Chondrocyte (in vitro differentiated cells): ENCODE results near the gene PSMC3IP. TPM values are rescaled to one million over a fixed set of nuclear protein-coding genes. Genes with fewer than 3 reads are reported as not detected.
A peak's percentile ranks its signal among the peaks of the same experiment; 100 is the strongest.

Source experiments
- DNase-seq: peaks from one replicate; pipeline ENCODE4 v3.0.0; 2021; ENCODE audit warnings: mixed read lengths, low spot score
- H3K27ac Mint-ChIP-seq: one replicate; pipeline ENCODE4 v1.8.0; 2021; ENCODE audit warnings: mild to moderate bottlenecking, moderate library complexity, mixed read lengths; ENCODE audit not compliant: unreplicated experiment
- H3K27me3 Mint-ChIP-seq: 2 replicates; pipeline ENCODE4 v1.8.0; 2021; ENCODE audit warnings: low read depth, mixed read lengths
- H3K36me3 Mint-ChIP-seq: 2 replicates; pipeline ENCODE4 v1.8.0; 2021; ENCODE audit warnings: low read depth, mixed read lengths
- H3K4me1 Mint-ChIP-seq: 2 replicates; pipeline ENCODE4 v1.8.0; 2021; ENCODE audit warnings: low read depth, mild to moderate bottlenecking, mixed read lengths
- H3K4me3 Mint-ChIP-seq: one replicate; pipeline ENCODE4 v1.8.0; 2021; ENCODE audit warnings: mild to moderate bottlenecking, moderate library complexity, mixed read lengths; ENCODE audit not compliant: unreplicated experiment
- H3K9me3 Mint-ChIP-seq: 2 replicates; pipeline ENCODE4 v1.8.0; 2021; ENCODE audit warnings: low read depth, mixed read lengths
- total RNA-seq: library from RNA; stranded (reverse); gene quantifications from 3 replicates; pipeline ENCODE4 v1.2.1, GENCODE V29; 2021
- TF ChIP-seq, protein P1 (sequence below): fragments of 200-600 bp; sonication (generic); IDR thresholded peaks from 2 replicates; pipeline ENCODE4 v1.5.0; 2021; ENCODE audit warnings: antibody characterized with exemption, mild to moderate bottlenecking, moderate library complexity

The PSMC3IP gene
- total RNA-seq, 1 donor from 2014 or later = 4.9 TPM

DNA sequence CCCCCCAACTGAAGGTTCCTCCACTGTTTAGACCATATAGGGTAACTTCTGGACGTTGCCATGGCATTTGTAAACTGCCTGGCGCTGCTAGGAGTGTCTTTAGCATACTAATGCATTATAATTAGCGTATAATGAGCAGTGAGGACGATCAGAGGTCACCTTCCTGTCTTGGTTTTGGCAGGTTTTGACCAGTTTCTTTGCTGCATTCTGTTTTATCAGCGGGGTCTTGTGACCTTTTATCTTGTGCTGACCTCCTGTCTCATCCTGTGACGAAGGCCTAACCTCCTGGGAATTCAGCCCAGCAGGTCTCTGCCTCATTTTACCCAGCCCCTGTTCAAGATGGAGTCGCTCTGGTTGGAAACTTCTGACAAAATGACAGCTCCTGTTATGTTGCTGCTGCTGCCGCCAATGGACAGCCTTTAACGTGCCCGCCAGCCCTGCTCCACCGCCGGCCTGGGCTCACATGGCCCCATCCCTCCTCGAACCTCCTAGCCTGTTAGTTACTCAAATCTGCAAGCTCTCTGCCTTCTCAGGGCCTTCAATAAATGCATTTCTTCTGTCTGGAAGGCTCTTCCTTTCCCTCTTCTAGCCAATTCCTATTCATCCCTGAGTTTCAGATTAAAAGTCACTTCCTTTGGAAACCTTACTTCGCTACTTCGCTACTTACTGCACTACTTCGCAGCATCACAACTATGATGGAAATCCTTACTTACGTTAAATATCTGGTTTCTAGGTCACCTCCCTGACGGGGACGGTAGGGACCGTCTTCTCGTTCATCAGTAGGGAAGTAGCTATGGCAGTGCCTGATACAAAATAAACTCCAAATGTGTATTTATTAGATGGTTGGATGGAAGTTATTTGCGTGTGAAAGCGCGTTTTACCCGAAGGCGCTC is 42.1 kb downstream of the PSMC3IP start:
- H3K4me3 Mint-ChIP-seq = peak overlapping the region; percentile 71
- H3K4me1 Mint-ChIP-seq = peaks cover 35% of the 10 kb centered on the region
- H3K27ac Mint-ChIP-seq = peak overlapping the region; percentile 99
- H3K27me3 Mint-ChIP-seq = no peaks in the 10 kb centered on the region
- TF ChIP-seq, protein P1, sequence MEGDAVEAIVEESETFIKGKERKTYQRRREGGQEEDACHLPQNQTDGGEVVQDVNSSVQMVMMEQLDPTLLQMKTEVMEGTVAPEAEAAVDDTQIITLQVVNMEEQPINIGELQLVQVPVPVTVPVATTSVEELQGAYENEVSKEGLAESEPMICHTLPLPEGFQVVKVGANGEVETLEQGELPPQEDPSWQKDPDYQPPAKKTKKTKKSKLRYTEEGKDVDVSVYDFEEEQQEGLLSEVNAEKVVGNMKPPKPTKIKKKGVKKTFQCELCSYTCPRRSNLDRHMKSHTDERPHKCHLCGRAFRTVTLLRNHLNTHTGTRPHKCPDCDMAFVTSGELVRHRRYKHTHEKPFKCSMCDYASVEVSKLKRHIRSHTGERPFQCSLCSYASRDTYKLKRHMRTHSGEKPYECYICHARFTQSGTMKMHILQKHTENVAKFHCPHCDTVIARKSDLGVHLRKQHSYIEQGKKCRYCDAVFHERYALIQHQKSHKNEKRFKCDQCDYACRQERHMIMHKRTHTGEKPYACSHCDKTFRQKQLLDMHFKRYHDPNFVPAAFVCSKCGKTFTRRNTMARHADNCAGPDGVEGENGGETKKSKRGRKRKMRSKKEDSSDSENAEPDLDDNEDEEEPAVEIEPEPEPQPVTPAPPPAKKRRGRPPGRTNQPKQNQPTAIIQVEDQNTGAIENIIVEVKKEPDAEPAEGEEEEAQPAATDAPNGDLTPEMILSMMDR = no peak
- DNase-seq = no peak
- peaks cover 10% of the 10 kb centered on the region for H3K36me3 Mint-ChIP-seq
- H3K9me3 Mint-ChIP-seq = no peaks in the 10 kb centered on the region

DNA sequence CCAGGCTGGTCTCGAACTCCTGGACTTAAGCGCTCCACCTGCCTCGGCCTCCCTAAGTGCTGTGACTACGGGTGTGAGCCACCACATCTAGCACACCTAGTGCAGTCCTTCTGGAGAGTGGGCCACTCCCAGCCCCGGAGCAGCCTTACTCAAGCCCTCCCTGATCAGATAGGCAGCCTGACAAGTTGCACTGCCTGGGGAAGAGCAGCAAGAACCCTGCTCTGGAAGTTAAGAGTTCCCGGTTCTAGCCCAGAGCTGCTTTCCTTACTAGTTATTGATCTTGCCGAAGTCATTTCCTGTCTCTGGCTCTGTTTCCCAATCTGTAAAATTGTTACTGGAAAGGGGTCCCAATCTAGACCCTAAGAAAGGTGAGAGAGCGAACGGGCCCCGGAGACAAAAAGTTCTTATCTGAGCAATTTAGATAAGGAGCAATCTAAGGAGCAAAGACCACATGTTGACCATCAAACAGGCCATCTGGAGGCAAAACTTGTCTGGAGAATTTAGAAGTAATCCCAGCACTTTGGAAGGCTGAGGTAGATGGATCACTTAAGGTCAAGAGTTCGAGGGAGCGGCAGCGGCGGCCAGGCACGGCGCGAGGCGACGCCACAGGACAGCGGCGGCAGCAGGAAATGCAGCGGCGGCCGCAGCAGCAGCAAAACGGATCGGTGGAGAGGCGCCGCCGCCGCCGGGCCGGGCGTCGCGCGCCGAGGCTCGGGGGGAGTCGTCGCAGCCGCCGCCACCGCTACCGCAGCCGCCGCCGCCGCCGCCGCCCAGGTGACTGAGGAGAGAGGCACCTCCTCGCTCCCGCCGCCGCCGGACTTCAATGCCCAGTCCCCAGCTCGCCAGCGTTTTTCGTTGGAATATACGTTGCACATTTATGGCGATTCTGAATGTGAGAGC is 45.8 kb downstream of the PSMC3IP start:
- peaks cover 28% of the 10 kb centered on the region for H3K4me1 Mint-ChIP-seq
- no peaks in the 10 kb centered on the region for H3K9me3 Mint-ChIP-seq
- peak overlapping the region; percentile 65 for H3K4me3 Mint-ChIP-seq
- H3K27me3 Mint-ChIP-seq = no peaks in the 10 kb centered on the region
- H3K36me3 Mint-ChIP-seq = no peaks in the 10 kb centered on the region
- TF ChIP-seq, protein P1 = peak; percentile 72
- DNase-seq = no peak
- H3K27ac Mint-ChIP-seq = peak overlapping the region; percentile 81

DNA sequence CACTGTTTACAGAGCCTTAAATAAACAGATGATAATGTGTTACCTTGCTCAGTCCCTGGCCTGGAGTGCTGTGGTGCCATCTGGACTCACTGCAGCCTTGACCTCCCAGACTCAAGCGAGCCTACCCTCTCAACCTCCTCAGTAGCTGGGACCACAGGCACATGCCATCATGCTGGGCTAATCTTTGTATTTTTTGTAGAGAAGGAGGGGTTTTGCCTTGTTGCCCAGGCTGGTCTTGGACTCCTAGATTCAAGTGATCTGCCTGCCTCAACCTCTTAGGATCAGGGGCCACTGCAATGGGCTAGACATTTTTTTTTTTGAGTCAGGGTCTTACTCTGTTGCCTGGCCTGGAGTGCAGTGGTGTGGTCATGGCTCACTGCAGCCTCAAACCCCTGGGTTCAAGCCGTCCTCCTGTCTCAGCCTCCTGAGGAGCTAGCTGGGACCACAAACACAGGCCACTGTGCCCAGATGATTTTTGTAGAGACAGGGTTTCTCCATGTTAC is 46.5 kb downstream of the PSMC3IP start:
- Mint-ChIP-seq H3K36me3 (no peaks in the 10 kb centered on the region), H3K9me3 (no peaks in the 10 kb centered on the region), H3K27me3 (no peaks in the 10 kb centered on the region), H3K4me3 (no peak overlapping the region), H3K4me1 (peaks cover 30% of the 10 kb centered on the region), H3K27ac (no peak overlapping the region)
- TF ChIP-seq, protein P1 = no peak
- DNase-seq = no peak

DNA sequence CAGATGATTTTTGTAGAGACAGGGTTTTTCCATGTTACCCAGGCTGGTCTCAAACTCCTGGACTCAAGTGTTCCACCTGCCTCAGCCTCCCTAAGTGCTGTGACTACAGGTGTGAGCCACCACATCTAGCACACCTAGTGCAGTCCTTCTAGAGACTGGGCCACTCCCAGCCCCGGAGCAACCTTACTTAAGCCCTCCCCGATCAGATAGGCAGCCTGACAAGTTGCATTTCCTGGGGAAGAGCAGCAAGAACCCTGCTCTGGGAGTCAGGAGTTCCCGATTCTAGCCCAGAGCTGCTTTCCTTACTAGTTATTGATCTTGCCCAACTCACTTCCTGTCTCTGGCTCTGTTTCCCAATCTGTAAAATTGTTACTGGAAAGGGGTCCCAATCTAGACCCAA is 48.5 kb downstream of the PSMC3IP start:
- DNase-seq = no peak
- H3K4me1 Mint-ChIP-seq = peaks cover 40% of the 10 kb centered on the region
- no peaks in the 10 kb centered on the region for H3K36me3 Mint-ChIP-seq
- no peaks in the 10 kb centered on the region for H3K27me3 Mint-ChIP-seq
- H3K9me3 Mint-ChIP-seq = no peaks in the 10 kb centered on the region
- H3K27ac Mint-ChIP-seq = no peak overlapping the region
- H3K4me3 Mint-ChIP-seq = no peak overlapping the region
- TF ChIP-seq, protein P1 = no peak

DNA sequence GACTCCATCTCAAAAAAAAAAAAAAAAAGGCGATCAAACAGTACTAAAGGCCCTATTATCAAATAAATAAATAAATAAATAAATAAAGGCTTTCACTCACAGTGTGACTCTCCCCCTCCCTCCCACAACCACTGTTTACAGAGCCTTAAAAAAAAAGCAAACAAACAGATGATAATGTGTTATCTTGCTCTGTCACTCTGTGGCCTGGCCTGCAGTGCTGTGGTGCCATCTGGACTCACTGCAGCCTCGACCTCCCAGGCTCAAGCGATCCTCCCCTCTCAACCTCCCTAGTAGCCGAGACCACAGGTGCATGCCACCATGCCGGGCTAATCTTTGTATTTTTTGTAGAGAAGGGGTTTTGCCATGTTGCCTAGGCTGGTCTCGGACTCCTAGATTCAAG is 49.6 kb downstream of the PSMC3IP start:
- peaks cover 46% of the 10 kb centered on the region for H3K4me1 Mint-ChIP-seq
- H3K27ac Mint-ChIP-seq = no peak overlapping the region
- H3K36me3 Mint-ChIP-seq = no peaks in the 10 kb centered on the region
- peak; percentile 24 for DNase-seq
- no peaks in the 10 kb centered on the region for H3K9me3 Mint-ChIP-seq
- no peak overlapping the region for H3K4me3 Mint-ChIP-seq
- TF ChIP-seq, protein P1 = no peak
- no peaks in the 10 kb centered on the region for H3K27me3 Mint-ChIP-seq
